HCT116 (cell line): Measurements from ENCODE around the gene BMP15.

ENCODE experiments used
- EGR1 ChIP-seq: IDR thresholded peaks from 2 replicates; pipeline ENCODE4 v1.6.1; 2012; ENCODE audit warnings: low read depth
- JUND ChIP-seq: IDR thresholded peaks from 2 replicates; pipeline ENCODE4 v1.6.1; 2012
- TF ChIP-seq, protein P1 (sequence below), 3 experiments: fragments of 200-600 bp in 1 of 3; sonication (generic) in 1 of 3; IDR thresholded peaks in 2 of 3; conservative IDR thresholded peaks in 1 of 3; 2 replicates each; pipeline ENCODE4 v1.5.1; 2012 to 2017; ENCODE audit warnings: low read depth in 2 of 3, low read length in 2 of 3, antibody characterized with exemption in 1 of 3, borderline replicate concordance in 1 of 3, control low read depth in 1 of 3, mild to moderate bottlenecking in 1 of 3, mixed read lengths in 1 of 3, mixed run types in 1 of 3, moderate library complexity in 1 of 3; ENCODE audit not compliant: insufficient read depth in 1 of 3
- TF ChIP-seq, protein P2 (sequence below): IDR thresholded peaks from 2 replicates; pipeline ENCODE4 v1.6.1; 2012

DNA sequence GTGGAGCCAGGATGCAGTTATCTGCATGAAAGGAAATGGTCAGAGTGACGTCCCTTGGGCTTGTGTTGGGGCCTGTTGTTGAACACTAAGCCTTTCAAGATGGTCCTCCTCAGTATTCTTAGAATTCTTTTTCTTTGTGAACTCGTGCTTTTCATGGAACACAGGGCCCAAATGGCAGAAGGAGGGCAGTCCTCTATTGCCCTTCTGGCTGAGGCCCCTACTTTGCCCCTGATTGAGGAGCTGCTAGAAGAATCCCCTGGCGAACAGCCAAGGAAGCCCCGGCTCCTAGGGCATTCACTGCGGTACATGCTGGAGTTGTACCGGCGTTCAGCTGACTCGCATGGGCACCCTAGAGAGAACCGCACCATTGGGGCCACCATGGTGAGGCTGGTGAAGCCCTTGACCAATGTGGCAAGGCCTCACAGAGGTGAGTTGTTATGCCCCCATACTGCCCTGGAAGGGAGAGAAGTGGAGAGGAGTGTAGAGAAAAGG, at the start of gene BMP15:
- TF ChIP-seq, protein P1, sequence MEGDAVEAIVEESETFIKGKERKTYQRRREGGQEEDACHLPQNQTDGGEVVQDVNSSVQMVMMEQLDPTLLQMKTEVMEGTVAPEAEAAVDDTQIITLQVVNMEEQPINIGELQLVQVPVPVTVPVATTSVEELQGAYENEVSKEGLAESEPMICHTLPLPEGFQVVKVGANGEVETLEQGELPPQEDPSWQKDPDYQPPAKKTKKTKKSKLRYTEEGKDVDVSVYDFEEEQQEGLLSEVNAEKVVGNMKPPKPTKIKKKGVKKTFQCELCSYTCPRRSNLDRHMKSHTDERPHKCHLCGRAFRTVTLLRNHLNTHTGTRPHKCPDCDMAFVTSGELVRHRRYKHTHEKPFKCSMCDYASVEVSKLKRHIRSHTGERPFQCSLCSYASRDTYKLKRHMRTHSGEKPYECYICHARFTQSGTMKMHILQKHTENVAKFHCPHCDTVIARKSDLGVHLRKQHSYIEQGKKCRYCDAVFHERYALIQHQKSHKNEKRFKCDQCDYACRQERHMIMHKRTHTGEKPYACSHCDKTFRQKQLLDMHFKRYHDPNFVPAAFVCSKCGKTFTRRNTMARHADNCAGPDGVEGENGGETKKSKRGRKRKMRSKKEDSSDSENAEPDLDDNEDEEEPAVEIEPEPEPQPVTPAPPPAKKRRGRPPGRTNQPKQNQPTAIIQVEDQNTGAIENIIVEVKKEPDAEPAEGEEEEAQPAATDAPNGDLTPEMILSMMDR (IDR thresholded peaks at IDR 0.05 in 2 of 3, conservative IDR thresholded peaks at IDR 0.05 in 1 of 3; ENCODE audit: borderline replicate concordance in 1 of 3, insufficient read depth in 1 of 3, low read depth in 2 of 3, low read length in 2 of 3), result no peak
- TF ChIP-seq, protein P2, sequence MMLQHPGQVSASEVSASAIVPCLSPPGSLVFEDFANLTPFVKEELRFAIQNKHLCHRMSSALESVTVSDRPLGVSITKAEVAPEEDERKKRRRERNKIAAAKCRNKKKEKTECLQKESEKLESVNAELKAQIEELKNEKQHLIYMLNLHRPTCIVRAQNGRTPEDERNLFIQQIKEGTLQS, result no peak
- no peak for TF ChIP-seq JUND
- TF ChIP-seq EGR1, result no peak
